IMR-90 (cell line): ENCODE measurements around the gene LRRFIP1. TPM values are rescaled to one million over a fixed set of nuclear protein-coding genes. Genes with fewer than 3 reads are reported as not detected.

Experiments used
- ATAC-seq: fragments of 200-7000 bp; cut with Tn5 transposase; 2 replicates; pipeline ENCODE4 v1.9.1; 2020; ENCODE audit warnings: low read depth, mild to moderate bottlenecking, moderate library complexity
- BruUV-seq: library from RNA; stranded (reverse); fragments of 400-500 nt; replicated peaks from 2 replicates; lab custom pipeline; 2021; lab: Mats Ljungman, UMichigan
- CTCF ChIA-PET: fragments of 300-600 bp; formaldehyde crosslinking; extraction: SDS; loops from one replicate; lab custom pipeline; 2021; ENCODE audit warnings: antibody characterized with exemption; lab: Yijun Ruan, JAX
- POLR2A ChIA-PET: fragments of 300-600 bp; sonication (Branson Sonifier 250); formaldehyde crosslinking; loops from one replicate; lab custom pipeline; 2022; ENCODE audit warnings: antibody characterized with exemption; ENCODE audit not compliant: unreplicated experiment; lab: Charles Lee
- DNase-seq: peaks from one replicate; pipeline ENCODE4 v3.0.0; 2013
- H2AFZ ChIP-seq: replicated peaks from 2 replicates; pipeline ENCODE3; 2013; ENCODE audit warnings: low read length, mild to moderate bottlenecking; ENCODE audit not compliant: poor library complexity
- H2AK5ac ChIP-seq: 2 replicates; pipeline ENCODE4 v1.6.1; 2013; ENCODE audit warnings: low read depth, low read length, inconsistent platforms
- H2AK9ac ChIP-seq: replicated peaks from 2 replicates; pipeline ENCODE3; 2013; ENCODE audit warnings: mild to moderate bottlenecking, low read depth, low read length, moderate library complexity; ENCODE audit not compliant: poor library complexity
- H2BK120ac ChIP-seq: 2 replicates; pipeline ENCODE4 v1.6.1; 2013; ENCODE audit warnings: low read depth, low read length, inconsistent platforms
- H2BK15ac ChIP-seq: 3 replicates; pipeline ENCODE4 v1.6.1; 2013; ENCODE audit warnings: low read depth, low read length, inconsistent platforms
- H2BK20ac ChIP-seq: 2 replicates; pipeline ENCODE4 v1.6.1; 2013; ENCODE audit warnings: low read depth, mild to moderate bottlenecking, inconsistent platforms, low read length, moderate library complexity
- H2BK5ac ChIP-seq: 2 replicates; pipeline ENCODE4 v1.6.1; 2013; ENCODE audit warnings: mild to moderate bottlenecking, low read depth, low read length, inconsistent platforms; ENCODE audit not compliant: poor library complexity, severe bottlenecking
- H3K14ac ChIP-seq: replicated peaks from 2 replicates; pipeline ENCODE4 v1.6.1; 2013; ENCODE audit warnings: low read depth, low read length, inconsistent platforms
- H3K18ac ChIP-seq: 2 replicates; pipeline ENCODE4 v1.6.1; 2013; ENCODE audit warnings: low read depth, low read length, control low read depth
- H3K23ac ChIP-seq: 2 replicates; pipeline ENCODE4 v1.6.1; 2013; ENCODE audit warnings: low read depth, low read length, inconsistent platforms
- H3K27ac ChIP-seq: 2 replicates; pipeline ENCODE4 v1.5.1; 2013; ENCODE audit warnings: mild to moderate bottlenecking, control low read depth, low read length; ENCODE audit not compliant: insufficient read depth
- H3K27me3 ChIP-seq: 2 replicates; pipeline ENCODE4 v1.6.1; 2013; ENCODE audit warnings: low read length; ENCODE audit not compliant: control insufficient read depth, insufficient read depth
- H3K36me3 ChIP-seq: 2 replicates; pipeline ENCODE4 v1.6.1; 2013; ENCODE audit warnings: low read length, mixed read lengths; ENCODE audit not compliant: control insufficient read depth, insufficient read depth
- H3K4ac ChIP-seq: 2 replicates; pipeline ENCODE4 v1.6.1; 2013; ENCODE audit warnings: low read depth, low read length, inconsistent platforms
- H3K4me1 ChIP-seq: 2 replicates; pipeline ENCODE4 v1.6.1; 2013; ENCODE audit warnings: low read length, mixed read lengths; ENCODE audit not compliant: control insufficient read depth, insufficient read depth
- H3K4me2 ChIP-seq: 2 replicates; pipeline ENCODE4 v1.6.1; 2013; ENCODE audit warnings: low read depth, mild to moderate bottlenecking, control low read depth, low read length, moderate library complexity
- H3K4me3 ChIP-seq: 2 replicates; pipeline ENCODE4 v1.5.1; 2013; ENCODE audit warnings: low read depth, mild to moderate bottlenecking, control low read depth, low read length, moderate library complexity; ENCODE audit not compliant: insufficient read depth
- H3K56ac ChIP-seq: 2 replicates; pipeline ENCODE4 v1.6.1; 2013; ENCODE audit warnings: low read length, inconsistent platforms; ENCODE audit not compliant: insufficient read depth; ENCODE audit errors: extremely low read depth
- H3K79me1 ChIP-seq, 2 experiments: 2 replicates each; pipeline ENCODE4 v1.6.1; 2013; ENCODE audit warnings: low read length in 2 of 2, inconsistent platforms in 1 of 2, low read depth in 1 of 2
- H3K9ac ChIP-seq: 2 replicates; pipeline ENCODE4 v1.6.1; 2013; ENCODE audit warnings: low read depth, low read length, control low read depth
- H3K9me1 ChIP-seq: 2 replicates; pipeline ENCODE4 v1.6.1; 2013; ENCODE audit warnings: low read length, inconsistent platforms; ENCODE audit not compliant: insufficient read depth
- H3K9me3 ChIP-seq: 2 replicates; pipeline ENCODE4 v1.6.1; 2013; ENCODE audit warnings: low read length; ENCODE audit not compliant: control insufficient read depth, insufficient read depth
- H4K20me1 ChIP-seq: 2 replicates; pipeline ENCODE4 v1.6.1; 2013; ENCODE audit warnings: low read length, inconsistent platforms; ENCODE audit not compliant: insufficient read depth
- H4K5ac ChIP-seq: 2 replicates; pipeline ENCODE4 v1.6.1; 2013; ENCODE audit warnings: mild to moderate bottlenecking, low read depth, low read length, control low read depth
- H4K8ac ChIP-seq, 2 experiments: 2 replicates each; pipeline ENCODE4 v1.6.1; 2013; ENCODE audit warnings: low read depth in 2 of 2, low read length in 2 of 2, control low read depth in 1 of 2, inconsistent platforms in 1 of 2
- H4K91ac ChIP-seq: 2 replicates; pipeline ENCODE4 v1.6.1; 2013; ENCODE audit warnings: low read depth, low read length, inconsistent platforms; ENCODE audit not compliant: insufficient read depth
- FOS ChIP-seq: fragments of 150-350 bp; IDR thresholded peaks from 2 replicates; pipeline ENCODE4 v1.6.1; 2016; ENCODE audit warnings: low read depth, low read length
- MAZ ChIP-seq: IDR thresholded peaks from 2 replicates; pipeline ENCODE4 v1.6.1; 2012; ENCODE audit warnings: low read depth, mild to moderate bottlenecking, low read length, improper control_type of control experiment, moderate library complexity, borderline replicate concordance
- NFE2L2 ChIP-seq: fragments of 150-350 bp; IDR thresholded peaks from 2 replicates; pipeline ENCODE4 v1.6.1; 2016; ENCODE audit warnings: low read depth, mild to moderate bottlenecking, low read length
- RCOR1 ChIP-seq: IDR thresholded peaks from 2 replicates; pipeline ENCODE4 v1.6.1; 2012; ENCODE audit warnings: mild to moderate bottlenecking, low read length, improper control_type of control experiment; ENCODE audit not compliant: insufficient replicate concordance
- SMC3 ChIP-seq: fragments of 150-350 bp; IDR thresholded peaks from 2 replicates; pipeline ENCODE4 v1.6.1; 2016; ENCODE audit warnings: low read depth, mild to moderate bottlenecking, antibody characterized with exemption, low read length, moderate library complexity
- WGBS, 2 experiments: methylation state at CpG; one replicate each; pipeline versions ENCODE4 v1.1.5 to v1.1.7; 2013; ENCODE audit warnings: missing lambda C conversion rate in 2 of 2; ENCODE audit not compliant: insufficient read length in 1 of 2; ENCODE audit errors: extremely low coverage in 2 of 2; 5-methylcytosine and 5-hydroxymethylcytosine counted together
- dilution Hi-C: fragments of 300-500 bp; cut with HindIII; formaldehyde crosslinking; loops from one replicate; pipeline ENCODE4 v1.14.3; 2018; ENCODE audit warnings: low sequenced_read_pairs; ENCODE audit not compliant: unreplicated experiment
- in situ Hi-C: fragments of 300-500 bp; cut with MboI; formaldehyde crosslinking; loops from 3 replicates; pipeline ENCODE4 v1.14.3; 2019; ENCODE audit warnings: low sequenced_read_pairs, inconsistent platforms, mixed read lengths
- intact Hi-C: fragments of 100-400 bp; cut with micrococcal nuclease; formaldehyde crosslinking; loops from 2 replicates; pipeline ENCODE4 v1.10.0; 2022
- polyA plus RNA-seq, 3 experiments: library from polyadenylated mRNA; depleted of rRNA; stranded (reverse); fragments of >200 nt; gene quantifications; 2 replicates each; pipeline ENCODE4 v1.2.3, GENCODE V29; 2012; ENCODE audit warnings: low replicate concordance in 1 of 3
- total RNA-seq: library from RNA; depleted of rRNA; stranded (reverse); fragments of >200 nt; gene quantifications from 2 replicates; pipeline ENCODE4 v1.2.3, GENCODE V29; 2012
- TF ChIP-seq, protein P1 (sequence below): fragments of 150-350 bp; IDR thresholded peaks from 2 replicates; pipeline ENCODE4 v1.6.1; 2016; ENCODE audit warnings: low read depth, mild to moderate bottlenecking, low read length, moderate library complexity, borderline replicate concordance

The LRRFIP1 gene
- total and polyA plus RNA-seq, 2 of the 4 experiments (the other 2 are of a cell fraction): 52.2 to 54.4 TPM

DNA sequence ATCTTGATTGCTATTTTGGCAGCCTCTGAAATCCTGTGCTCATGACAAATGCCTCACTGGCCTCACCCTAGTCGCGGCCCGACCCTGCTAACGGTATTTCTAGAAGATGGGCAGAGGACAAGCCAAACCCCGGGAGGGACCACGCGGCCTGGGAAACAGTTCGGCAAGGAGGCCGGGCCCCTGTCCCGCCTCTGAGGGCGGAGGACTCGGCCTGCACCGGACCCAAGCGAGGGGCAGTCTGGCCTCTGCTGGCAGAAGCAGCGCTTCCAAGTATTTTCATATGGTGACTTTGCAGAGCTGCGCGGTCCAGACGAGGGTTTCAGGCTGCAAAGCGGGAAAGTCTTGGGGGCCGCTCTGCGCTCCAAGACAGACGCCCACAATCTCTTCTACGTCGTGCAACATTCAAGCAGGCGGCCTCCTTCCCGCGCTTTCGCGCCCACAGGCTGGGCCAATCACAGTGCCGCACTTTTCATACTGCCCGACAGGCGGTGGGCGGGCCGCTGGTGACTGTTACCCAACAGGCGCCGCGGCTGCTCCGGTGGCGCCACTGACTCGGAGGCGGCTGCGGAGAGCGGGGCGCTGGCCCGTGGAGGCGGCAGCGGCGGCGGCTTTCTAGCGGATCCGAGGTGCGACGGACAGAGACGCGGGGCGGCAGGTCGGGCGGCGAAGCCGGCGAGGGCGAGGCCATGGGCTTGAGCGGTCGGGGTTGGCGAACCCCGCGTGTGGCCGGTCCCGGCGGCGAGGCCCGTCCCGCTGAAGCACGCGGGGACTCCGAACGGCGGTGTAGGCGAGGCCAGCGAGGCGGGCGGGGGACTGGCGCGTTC is 171.1 kb downstream of the LRRFIP1 start, which contains the start of gene RBM44:
Gene RBM44, plus strand, starts transcription at position 544 of the 824 bp plus-strand sequence. CDS start 14,831 bp downstream, outside the sequence.
- Histone ChIP-seq H3K56ac (no peak within 1 kb of the TSS), H4K5ac (no peak within 1 kb of the TSS), H2BK15ac (no peak within 1 kb of the TSS), H3K27ac (no peak within 1 kb of the TSS), H2AFZ (no peak within 1 kb of the TSS), H3K4me3 (no peak within 1 kb of the TSS), H3K36me3 (no peaks in the 10 kb centered on the region), H4K20me1 (no peaks in the 10 kb centered on the region), H3K14ac (no peak within 1 kb of the TSS), H3K9me1 (no peaks in the 10 kb centered on the region), H3K23ac (no peak within 1 kb of the TSS), H3K79me1 (no peaks in the 10 kb centered on the region), H3K4ac (no peak within 1 kb of the TSS), H4K91ac (no peak within 1 kb of the TSS), H3K18ac (no peak within 1 kb of the TSS), H3K27me3 (no peaks in the 10 kb centered on the region), H3K9me3 (no peaks in the 10 kb centered on the region), H3K4me2 (no peak within 1 kb of the TSS), H4K8ac (no peak within 1 kb of the TSS), H3K9ac (no peak within 1 kb of the TSS), H2BK120ac (no peak within 1 kb of the TSS), H3K4me1 (no peaks in the 10 kb centered on the region), H2AK9ac (no peak within 1 kb of the TSS), H2BK20ac (no peak within 1 kb of the TSS), H2BK5ac (no peak within 1 kb of the TSS), H2AK5ac (no peak within 1 kb of the TSS)
- CTCF ChIA-PET: no interaction called here
- ATAC-seq: no peak
- WGBS, 2 experiments: 78% methylated on average over 64 of the region's 84 CpGs; no CpG with 5 or more reads in 1 of the 2 experiments
- POLR2A ChIA-PET: no interaction called here
- intact Hi-C loops: no loop called here
- in situ Hi-C loops: no loop called here
- dilution Hi-C loops: no loop called here
- no TSS peak for BruUV-seq
- TF ChIP-seq MAZ (no peak), RCOR1 (no peak), NFE2L2 (no peak), SMC3 (no peak), FOS (no peak)
- TF ChIP-seq, protein P1, sequence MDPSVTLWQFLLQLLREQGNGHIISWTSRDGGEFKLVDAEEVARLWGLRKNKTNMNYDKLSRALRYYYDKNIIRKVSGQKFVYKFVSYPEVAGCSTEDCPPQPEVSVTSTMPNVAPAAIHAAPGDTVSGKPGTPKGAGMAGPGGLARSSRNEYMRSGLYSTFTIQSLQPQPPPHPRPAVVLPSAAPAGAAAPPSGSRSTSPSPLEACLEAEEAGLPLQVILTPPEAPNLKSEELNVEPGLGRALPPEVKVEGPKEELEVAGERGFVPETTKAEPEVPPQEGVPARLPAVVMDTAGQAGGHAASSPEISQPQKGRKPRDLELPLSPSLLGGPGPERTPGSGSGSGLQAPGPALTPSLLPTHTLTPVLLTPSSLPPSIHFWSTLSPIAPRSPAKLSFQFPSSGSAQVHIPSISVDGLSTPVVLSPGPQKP: no peak
- DNase-seq: no peak
